ENCODE data around the gene PCDHB5.
"Not testable (repeated sequence)": the region's sequence is repeated elsewhere in the genome, so short reads cannot be mapped to it uniquely, and the experiment has no call there.

PCDHB5 gene

GRCh38 chr5:141135030-141135717 lies at the start of gene PCDHB5:
Gene PCDHB5, plus strand, starts transcription at chr5:141135206. Its CDS starts 229 bp downstream, at chr5:141135435.
- no peak for DNase-seq (ENCODE audit: low read depth)

GRCh38 chr5:141094481-141095262 lies 40.3 kb upstream of the PCDHB5 start, which contains the start of gene PCDHB2:
Gene PCDHB2, plus strand, starts transcription at chr5:141094615. Its CDS starts 176 bp downstream, at chr5:141094791.
- no peak for DNase-seq (ENCODE audit: low read depth)

- DNase-seq (ENCODE audit: low read depth), result no peak
These were observed 39.8 kb upstream of the PCDHB5 start for GRCh38 chr5:141095263-141095641.

GRCh38 chr5:141096181-141096580 lies 38.8 kb upstream of the PCDHB5 start:
- not testable (repeated sequence) for DNase-seq (ENCODE audit: low read depth)

- DNase-seq (ENCODE audit: low read depth), result not testable (repeated sequence)
These were observed 38.4 kb upstream of the PCDHB5 start for GRCh38 chr5:141096586-141096985.

GRCh38 chr5:141100243-141100805 lies 34.7 kb upstream of the PCDHB5 start, which contains the start of gene PCDHB3:
Gene PCDHB3, plus strand, starts transcription at chr5:141100473. Its CDS starts 177 bp downstream, at chr5:141100650.
- DNase-seq (ENCODE audit: low read depth), result no peak

- DNase-seq (ENCODE audit: low read depth), result no peak
These were observed 33.9 kb upstream of the PCDHB5 start for GRCh38 chr5:141101059-141101458.

- DNase-seq (ENCODE audit: low read depth), result not testable (repeated sequence)
These were observed 32.9 kb upstream of the PCDHB5 start for GRCh38 chr5:141102070-141102469.

GRCh38 chr5:141102471-141102870 lies 32.5 kb upstream of the PCDHB5 start:
- not testable (repeated sequence) for DNase-seq (ENCODE audit: low read depth)

GRCh38 chr5:141105350-141105749 lies 29.7 kb upstream of the PCDHB5 start:
- DNase-seq (ENCODE audit: low read depth), result no peak

- no peak for DNase-seq (ENCODE audit: low read depth)
These were observed 15.8 kb upstream of the PCDHB5 start for GRCh38 chr5:141119250-141119649.

GRCh38 chr5:141121563-141121962 lies 13.4 kb upstream of the PCDHB5 start, which contains the start of gene PCDHB4:
Gene PCDHB4, plus strand, starts transcription at chr5:141121818. Its CDS starts 181 bp downstream, at chr5:141121999.
- no peak for DNase-seq (ENCODE audit: low read depth)

- no peak for DNase-seq (ENCODE audit: low read depth)
These were observed 13.0 kb upstream of the PCDHB5 start for GRCh38 chr5:141121985-141122384.

- not testable (repeated sequence) for DNase-seq (ENCODE audit: low read depth)
These were observed 11.4 kb upstream of the PCDHB5 start for GRCh38 chr5:141123396-141124135.

GRCh38 chr5:141127305-141127704 lies 7.7 kb upstream of the PCDHB5 start:
- DNase-seq (ENCODE audit: low read depth), result no peak

GRCh38 chr5:141135718-141136266 lies 786 bp downstream of the PCDHB5 start:
- no peak for DNase-seq (ENCODE audit: low read depth)

GRCh38 chr5:141137346-141137745 lies 2.3 kb downstream of the PCDHB5 start:
- not testable (repeated sequence) for DNase-seq (ENCODE audit: low read depth)

- DNase-seq (ENCODE audit: low read depth), result no peak
These were observed 14.8 kb downstream of the PCDHB5 start, which contains the start of gene PCDHB6 for GRCh38 chr5:141149812-141150211. Gene PCDHB6, plus strand, starts transcription at chr5:141150057. Its CDS starts 201 bp downstream, at chr5:141150258.

- DNase-seq (ENCODE audit: low read depth), result no peak
These were observed 15.4 kb downstream of the PCDHB5 start for GRCh38 chr5:141150224-141150992.

GRCh38 chr5:141150993-141151325 lies 16.0 kb downstream of the PCDHB5 start:
- no peak for DNase-seq (ENCODE audit: low read depth)

GRCh38 chr5:141151632-141152031 lies 16.6 kb downstream of the PCDHB5 start:
- DNase-seq (ENCODE audit: low read depth), result not testable (repeated sequence)

Measured in fibroblast of gingiva (primary cell).